Gastroesophageal sphincter (tissue), 4 donors: ENCODE measurements around the gene SPATA17. TPM values are rescaled to one million over a fixed set of nuclear protein-coding genes. Genes with fewer than 3 reads are reported as not detected.

ENCODE experiments used
- ATAC-seq: fragments of 150-250 bp; one replicate; pipeline ENCODE4 v1.9.1; 2016; ENCODE audit warnings: mild to moderate bottlenecking, moderate library complexity
- H3K27ac ChIP-seq, 4 donors: fragments of 200-600 bp; sonication (generic) in 3 of 4; 1 replicate in 3 of 4; 2 replicates in 1 of 4; pipeline ENCODE4 v1.5.1; 2016 to 2019
- H3K27me3 ChIP-seq: fragments of 200-600 bp; sonication (generic); one replicate; pipeline ENCODE4 v1.5.1; 2019
- H3K36me3 ChIP-seq, 2 donors: fragments of 200-600 bp; sonication (generic); one replicate each; pipeline ENCODE4 v1.5.1; 2019; ENCODE audit warnings: control low read depth in 1 of 2
- H3K4me1 ChIP-seq, 3 donors: fragments of 200-600 bp; sonication (generic); 1 replicate in 2 of 3; 2 replicates in 1 of 3; pipeline ENCODE4 v1.5.1; 2016 to 2019; ENCODE audit warnings: control low read depth in 2 of 3
- H3K4me3 ChIP-seq, 2 donors: fragments of 200-600 bp; sonication (generic); one replicate each; pipeline ENCODE4 v1.5.1; 2019; ENCODE audit warnings: mild to moderate bottlenecking in 1 of 2, moderate library complexity in 1 of 2
- H3K9me3 ChIP-seq, 3 donors: fragments of 200-600 bp; sonication (generic); one replicate each; pipeline ENCODE4 v1.5.1; 2017 to 2019; ENCODE audit warnings: control low read depth in 2 of 3
- EP300 ChIP-seq: sonication (generic); formaldehyde crosslinking; IDR thresholded peaks from one replicate; pipeline ENCODE4 v1.6.1; 2017; ENCODE audit warnings: antibody characterized with exemption, mild to moderate bottlenecking
- POLR2A ChIP-seq, 2 donors: fragments of 450-650 bp; IDR thresholded peaks; one replicate each; pipeline ENCODE4 v1.6.1; 2017; ENCODE audit warnings: antibody characterized with exemption in 2 of 2, mild to moderate bottlenecking in 2 of 2, moderate library complexity in 1 of 2
- POLR2AphosphoS5 ChIP-seq: sonication (generic); formaldehyde crosslinking; IDR thresholded peaks from one replicate; pipeline ENCODE4 v1.6.1; 2017; ENCODE audit warnings: antibody characterized with exemption
- WGBS, 2 donors: methylation state at CpG; one replicate each; pipeline ENCODE4 v1.1.5; 2018; ENCODE audit warnings: low coverage in 1 of 2; 5-methylcytosine and 5-hydroxymethylcytosine counted together
- total RNA-seq, 4 donors: library from RNA; depleted of rRNA; stranded (reverse); fragments of >200 nt; gene quantifications; one replicate each; pipeline ENCODE4 v1.1.0, GENCODE V29; 2016
- TF ChIP-seq, protein P1 (sequence below), 4 experiments: fragments of 200-600 bp in 2 of 4; fragments of 450-650 bp in 2 of 4; sonication (generic) in 1 of 4; IDR thresholded peaks; one replicate each; pipeline ENCODE4 v1.5.1; 2017 to 2019; ENCODE audit warnings: antibody characterized with exemption in 4 of 4, mild to moderate bottlenecking in 2 of 4, moderate library complexity in 2 of 4

The SPATA17 gene
- total RNA-seq, 4 donors from 2014 or later, result 0.13 to 0.62 (median 0.19) TPM; not detected in 1

DNA sequence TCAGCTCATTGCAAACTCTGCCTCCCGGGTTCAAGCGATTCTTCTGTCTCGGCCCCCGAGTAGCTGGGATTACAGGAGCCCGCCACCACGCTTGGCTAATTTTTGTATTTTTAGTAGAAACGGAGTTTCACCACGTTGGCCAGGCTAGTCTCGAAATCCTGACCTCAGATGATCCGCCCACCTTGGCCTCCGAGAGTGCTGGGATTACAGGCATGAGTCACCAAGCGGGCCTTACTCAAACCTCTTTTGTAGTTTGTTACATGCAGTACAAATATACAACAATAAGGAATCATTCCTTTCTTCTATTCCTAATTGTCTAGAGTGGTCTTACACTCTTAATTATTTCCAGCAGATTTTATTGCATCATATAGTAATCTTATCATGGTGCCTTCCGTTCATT is 16.6 kb downstream of the SPATA17 start:
- WGBS, 2 donors, result 91 to 94% methylated on average over 2 to 13 of the region's 13 CpGs
- no peak overlapping the region for H3K27ac ChIP-seq
- no peaks in the 10 kb centered on the region for H3K9me3 ChIP-seq
- no peak for ATAC-seq
- no peaks in the 10 kb centered on the region for H3K36me3 ChIP-seq
- TF ChIP-seq POLR2AphosphoS5, result no peak
- no peak for TF ChIP-seq EP300
- TF ChIP-seq POLR2A (IDR thresholded peaks at IDR 0.05), result no peak
- TF ChIP-seq, protein P1, sequence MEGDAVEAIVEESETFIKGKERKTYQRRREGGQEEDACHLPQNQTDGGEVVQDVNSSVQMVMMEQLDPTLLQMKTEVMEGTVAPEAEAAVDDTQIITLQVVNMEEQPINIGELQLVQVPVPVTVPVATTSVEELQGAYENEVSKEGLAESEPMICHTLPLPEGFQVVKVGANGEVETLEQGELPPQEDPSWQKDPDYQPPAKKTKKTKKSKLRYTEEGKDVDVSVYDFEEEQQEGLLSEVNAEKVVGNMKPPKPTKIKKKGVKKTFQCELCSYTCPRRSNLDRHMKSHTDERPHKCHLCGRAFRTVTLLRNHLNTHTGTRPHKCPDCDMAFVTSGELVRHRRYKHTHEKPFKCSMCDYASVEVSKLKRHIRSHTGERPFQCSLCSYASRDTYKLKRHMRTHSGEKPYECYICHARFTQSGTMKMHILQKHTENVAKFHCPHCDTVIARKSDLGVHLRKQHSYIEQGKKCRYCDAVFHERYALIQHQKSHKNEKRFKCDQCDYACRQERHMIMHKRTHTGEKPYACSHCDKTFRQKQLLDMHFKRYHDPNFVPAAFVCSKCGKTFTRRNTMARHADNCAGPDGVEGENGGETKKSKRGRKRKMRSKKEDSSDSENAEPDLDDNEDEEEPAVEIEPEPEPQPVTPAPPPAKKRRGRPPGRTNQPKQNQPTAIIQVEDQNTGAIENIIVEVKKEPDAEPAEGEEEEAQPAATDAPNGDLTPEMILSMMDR (IDR thresholded peaks at IDR 0.05), result no peak
- no peaks in the 10 kb centered on the region for H3K27me3 ChIP-seq
- no peaks in the 10 kb centered on the region for H3K4me1 ChIP-seq
- no peak overlapping the region for H3K4me3 ChIP-seq

DNA sequence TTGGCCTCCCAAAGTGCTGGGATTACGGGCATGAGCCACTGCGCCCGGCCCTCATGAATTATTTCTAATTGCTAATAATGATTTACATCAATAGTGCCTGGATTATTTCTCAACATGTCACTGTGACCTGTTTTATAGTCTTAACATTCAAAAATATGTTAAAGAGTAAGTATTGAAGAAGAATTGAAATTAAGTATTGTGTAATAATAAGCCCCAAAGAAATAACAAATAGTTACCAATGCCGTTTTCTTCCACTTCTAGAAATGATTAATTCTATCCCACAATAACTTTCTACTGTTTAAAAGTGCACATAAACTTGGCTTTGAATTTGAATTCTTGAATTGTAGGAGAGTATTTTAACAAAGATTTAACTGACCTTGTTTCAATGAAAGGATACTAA is 19.5 kb downstream of the SPATA17 start:
- no peak for TF ChIP-seq EP300
- no peaks in the 10 kb centered on the region for H3K36me3 ChIP-seq
- WGBS, 2 donors, result 77 to 88% methylated on average over 3 to 4 of the region's 4 CpGs
- H3K27ac ChIP-seq, result no peak overlapping the region
- no peaks in the 10 kb centered on the region for H3K27me3 ChIP-seq
- H3K4me3 ChIP-seq, result no peak overlapping the region
- ATAC-seq, result no peak
- H3K4me1 ChIP-seq, result no peaks in the 10 kb centered on the region
- H3K9me3 ChIP-seq, result no peaks in the 10 kb centered on the region

DNA sequence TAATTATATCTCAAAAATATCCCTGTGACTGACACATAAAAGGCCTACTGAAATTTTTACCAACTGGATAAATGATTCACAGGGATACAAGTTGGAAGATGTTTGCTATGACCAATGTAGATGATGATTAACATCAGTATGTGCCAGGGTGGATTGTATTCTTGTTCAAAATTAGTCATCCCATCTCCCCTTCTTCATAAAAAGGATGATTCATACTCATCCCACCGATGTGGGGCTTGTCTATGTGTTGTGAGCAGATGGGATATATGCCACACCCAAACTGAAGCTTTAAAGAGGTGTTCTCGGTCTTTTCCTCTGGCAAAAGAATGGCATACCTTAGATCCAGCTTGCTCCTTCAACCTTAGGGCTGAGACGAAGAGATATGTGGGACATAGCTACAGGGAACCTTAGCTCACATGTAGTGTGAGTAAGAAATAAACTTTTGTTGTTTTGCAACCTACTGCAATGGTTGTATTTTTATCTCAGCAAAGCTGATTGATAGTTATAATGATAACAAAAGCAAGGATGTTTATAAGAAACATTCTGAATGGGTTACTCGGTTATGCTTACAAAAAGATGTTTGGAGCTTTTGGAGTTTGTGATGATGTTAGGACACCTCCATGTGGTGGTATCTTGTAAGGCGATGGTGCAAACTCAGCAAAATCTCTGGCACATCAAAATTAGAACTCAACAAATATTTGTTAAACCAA is 29.4 kb downstream of the SPATA17 start:
- TF ChIP-seq, protein P1 (IDR thresholded peaks at IDR 0.05), result peak; percentile 9 to 56 (median 48)
- TF ChIP-seq POLR2AphosphoS5 (no peak), EP300 (no peak)
- ATAC-seq, result no peak
- H3K27ac ChIP-seq, result no peak overlapping the region
- H3K4me3 ChIP-seq, result no peak overlapping the region
- 23 to 31% methylated on average over 4 to 5 of the region's 5 CpGs for WGBS, 2 donors
- peaks cover 0 to 3% (median 0%) of the 10 kb centered on the region in 3 donors for H3K4me1 ChIP-seq
- H3K9me3 ChIP-seq, result no peaks in the 10 kb centered on the region
- no peaks in the 10 kb centered on the region for H3K27me3 ChIP-seq
- H3K36me3 ChIP-seq, result no peaks in the 10 kb centered on the region

DNA sequence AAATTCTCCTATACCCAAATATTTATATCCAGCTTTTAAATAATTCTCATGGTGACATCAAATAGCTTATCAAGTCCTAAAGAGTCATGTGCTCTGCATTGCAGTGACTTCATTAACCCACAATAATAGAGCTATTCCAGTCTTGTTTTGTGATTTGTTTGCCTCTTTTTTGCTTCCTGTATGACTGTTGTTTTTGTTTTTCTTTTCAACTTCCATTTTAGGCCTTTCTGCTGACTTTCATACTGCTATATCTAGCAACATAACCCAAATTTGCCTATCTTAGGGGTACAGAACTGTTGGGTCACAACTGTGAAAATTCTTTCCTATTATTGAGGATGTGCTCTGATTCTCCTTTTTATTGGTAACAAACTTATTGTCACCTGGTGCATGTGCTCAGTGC is 30.3 kb downstream of the SPATA17 start:
- Histone ChIP-seq H3K4me1 (peaks cover 0 to 3% (median 0%) of the 10 kb centered on the region in 3 donors), H3K27ac (no peak overlapping the region), H3K4me3 (no peak overlapping the region), H3K36me3 (no peaks in the 10 kb centered on the region), H3K9me3 (no peaks in the 10 kb centered on the region), H3K27me3 (no peaks in the 10 kb centered on the region)
- ATAC-seq, result no peak
- TF ChIP-seq POLR2AphosphoS5 (no peak), EP300 (no peak), POLR2A (IDR thresholded peaks at IDR 0.05) (no peak)
- TF ChIP-seq, protein P1 (IDR thresholded peaks at IDR 0.05), result no peak

DNA sequence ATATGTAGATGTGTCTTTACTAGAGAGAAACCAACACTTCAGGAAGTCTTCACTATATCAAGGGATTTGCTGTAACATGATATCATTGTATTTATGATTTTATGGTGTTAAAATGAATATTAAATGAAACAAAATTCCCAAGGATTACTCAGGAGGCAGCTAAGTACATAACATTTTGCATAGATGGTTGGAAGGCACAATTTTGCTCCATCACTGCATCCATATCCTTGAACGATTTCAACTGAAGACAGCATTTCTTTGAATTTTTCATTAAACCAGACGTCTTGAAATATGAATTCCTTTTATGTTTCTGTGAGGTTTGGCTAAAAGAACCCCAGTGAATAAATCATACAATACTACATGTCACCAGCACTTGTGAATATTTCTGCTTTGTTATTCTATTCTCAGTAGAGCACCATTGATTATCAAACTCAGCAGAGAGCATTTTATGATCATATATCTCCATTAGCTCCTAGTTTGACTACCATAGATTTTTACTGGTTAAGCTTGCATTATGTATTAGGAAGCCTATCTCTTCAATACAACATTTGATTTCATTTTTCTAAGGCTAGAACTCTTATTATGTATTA is 37.3 kb downstream of the SPATA17 start:
- H3K36me3 ChIP-seq, result no peaks in the 10 kb centered on the region
- no peak overlapping the region for H3K4me3 ChIP-seq
- no peak for ATAC-seq
- TF ChIP-seq POLR2AphosphoS5 (no peak), EP300 (no peak), POLR2A (IDR thresholded peaks at IDR 0.05) (no peak)
- TF ChIP-seq, protein P1 (IDR thresholded peaks at IDR 0.05), result no peak
- WGBS, 2 donors, result 40 to 47% methylated on average over 2 of the region's 2 CpGs
- no peak overlapping the region for H3K27ac ChIP-seq
- no peaks in the 10 kb centered on the region for H3K9me3 ChIP-seq
- no peaks in the 10 kb centered on the region for H3K27me3 ChIP-seq
- no peaks in the 10 kb centered on the region for H3K4me1 ChIP-seq
